Activated CD4-positive, alpha-beta memory T cell treated with anti-CD3 and anti-CD28 coated beads for 36 hours (primary cell): ENCODE results near the gene RASSF9. TPM values are rescaled to one million over a fixed set of nuclear protein-coding genes. Genes with fewer than 3 reads are reported as not detected.

ENCODE experiments used
- CTCF ChIA-PET: fragments of 350-600 bp; sonication (Branson Sonifier 250); formaldehyde crosslinking; loops from one replicate; lab custom pipeline; 2021; ENCODE audit warnings: antibody characterized with exemption, inconsistent platforms; lab: Charles Lee
- POLR2A ChIA-PET: fragments of 350-600 bp; sonication (Branson Sonifier 250); formaldehyde crosslinking; loops from one replicate; lab custom pipeline; 2021; ENCODE audit warnings: antibody characterized with exemption; lab: Charles Lee
- DNase-seq: peaks from one replicate; pipeline ENCODE4 v3.0.0-alpha.2; 2020
- H3K27ac Mint-ChIP-seq: one replicate; pipeline ENCODE4 v1.8.0; 2021; ENCODE audit warnings: mixed read lengths
- H3K27me3 Mint-ChIP-seq: one replicate; pipeline ENCODE4 v1.8.0; 2021; ENCODE audit warnings: mixed read lengths
- H3K36me3 Mint-ChIP-seq: one replicate; pipeline ENCODE4 v1.8.0; 2021; ENCODE audit warnings: mixed read lengths
- H3K4me1 Mint-ChIP-seq: one replicate; pipeline ENCODE4 v1.8.0; 2021; ENCODE audit warnings: low read depth, mixed read lengths
- H3K4me3 Mint-ChIP-seq: one replicate; pipeline ENCODE4 v1.8.0; 2021; ENCODE audit warnings: mild to moderate bottlenecking, mixed read lengths
- H3K9me3 Mint-ChIP-seq: one replicate; pipeline ENCODE4 v1.8.0; 2021; ENCODE audit warnings: mixed read lengths
- intact Hi-C: fragments of 100-400 bp; cut with micrococcal nuclease; formaldehyde crosslinking; loops from one replicate; pipeline ENCODE4 v1.15.1; 2023
- total RNA-seq, 2 experiments: library from RNA; stranded (reverse); gene quantifications; one replicate each; pipeline ENCODE4 v1.2.3, GENCODE V29; 2021

RASSF9 gene
- total RNA-seq, 2 experiments from 2014 or later: not detected

DNA sequence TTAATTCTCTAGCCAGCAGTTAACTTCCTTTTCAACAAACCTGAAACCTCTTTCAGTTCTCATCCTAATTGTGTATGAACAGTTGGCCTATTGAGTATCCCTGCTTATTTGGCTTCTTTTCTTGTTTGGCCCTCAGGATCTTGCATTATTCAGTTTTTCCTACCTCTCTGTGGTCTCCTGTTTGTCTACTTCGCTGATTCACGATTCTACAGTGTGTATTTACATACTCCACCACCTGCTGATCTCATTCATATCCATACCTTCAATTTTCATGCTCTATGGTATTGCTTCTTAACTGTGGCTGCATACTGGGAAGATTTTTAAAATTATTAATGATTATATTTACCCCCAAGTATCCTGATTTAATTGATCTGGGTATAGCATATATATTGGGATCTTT lies 56.4 kb downstream of the RASSF9 start:
- ChIA-PET CTCF (no interaction called here), POLR2A (no interaction called here)
- H3K27ac Mint-ChIP-seq: no peak overlapping the region
- intact Hi-C loops: no loop called here
- no peak overlapping the region for H3K4me3 Mint-ChIP-seq
- no peaks in the 10 kb centered on the region for H3K36me3 Mint-ChIP-seq
- no peak for DNase-seq
- H3K9me3 Mint-ChIP-seq: no peaks in the 10 kb centered on the region
- no peaks in the 10 kb centered on the region for H3K4me1 Mint-ChIP-seq
- H3K27me3 Mint-ChIP-seq: no peaks in the 10 kb centered on the region

GRCh38 chr12:85775091-85775490 lies 61.1 kb downstream of the RASSF9 start:
- ChIA-PET CTCF (no interaction called here), POLR2A (no interaction called here)
- no peak for DNase-seq
- Mint-ChIP-seq H3K27ac (no peak overlapping the region), H3K9me3 (peaks cover 9% of the 10 kb centered on the region), H3K4me1 (no peaks in the 10 kb centered on the region), H3K27me3 (no peaks in the 10 kb centered on the region), H3K4me3 (no peak overlapping the region), H3K36me3 (no peaks in the 10 kb centered on the region)
- intact Hi-C loops: no loop called here

DNA sequence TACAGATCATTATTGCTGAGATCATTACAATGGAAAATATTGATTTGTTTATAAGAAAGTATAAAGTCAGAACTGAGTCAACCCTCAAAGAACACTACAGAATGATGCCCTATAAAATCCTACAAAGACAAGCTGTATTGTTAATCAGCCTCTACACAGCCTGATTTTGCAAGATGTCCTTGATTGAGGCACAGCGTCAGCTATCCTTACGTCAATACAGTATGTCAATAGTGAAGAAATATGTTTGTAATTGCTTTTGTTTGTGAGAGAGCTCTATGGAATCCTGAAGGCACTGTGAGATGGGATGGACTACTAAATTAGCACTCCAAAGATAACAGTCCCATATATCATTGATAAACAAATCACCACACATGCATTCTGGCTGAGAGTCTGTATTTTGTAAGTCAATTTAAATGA lies 70.7 kb downstream of the RASSF9 start:
- no peak overlapping the region for H3K27ac Mint-ChIP-seq
- ChIA-PET POLR2A (no interaction called here), CTCF (no interaction called here)
- H3K9me3 Mint-ChIP-seq: peaks cover 4% of the 10 kb centered on the region
- no peaks in the 10 kb centered on the region for H3K36me3 Mint-ChIP-seq
- no peak overlapping the region for H3K4me3 Mint-ChIP-seq
- H3K4me1 Mint-ChIP-seq: no peaks in the 10 kb centered on the region
- DNase-seq: no peak
- intact Hi-C loops: no loop called here
- no peaks in the 10 kb centered on the region for H3K27me3 Mint-ChIP-seq

- no peak overlapping the region for H3K27ac Mint-ChIP-seq
- H3K27me3 Mint-ChIP-seq: no peaks in the 10 kb centered on the region
- H3K4me1 Mint-ChIP-seq: no peaks in the 10 kb centered on the region
- H3K9me3 Mint-ChIP-seq: peaks cover 11% of the 10 kb centered on the region
- DNase-seq: no peak
- CTCF ChIA-PET: no interaction called here
- intact Hi-C loops: no loop called here
- no peaks in the 10 kb centered on the region for H3K36me3 Mint-ChIP-seq
- POLR2A ChIA-PET: no interaction called here
- H3K4me3 Mint-ChIP-seq: no peak overlapping the region
Measured at GRCh38 chr12:85759623-85760022, 76.6 kb downstream of the RASSF9 start.

GRCh38 chr12:85759091-85759490 lies 77.1 kb downstream of the RASSF9 start:
- DNase-seq: no peak
- no peaks in the 10 kb centered on the region for H3K36me3 Mint-ChIP-seq
- intact Hi-C loops: no loop called here
- CTCF ChIA-PET: no interaction called here
- peaks cover 15% of the 10 kb centered on the region for H3K9me3 Mint-ChIP-seq
- POLR2A ChIA-PET: no interaction called here
- H3K4me1 Mint-ChIP-seq: no peaks in the 10 kb centered on the region
- H3K27me3 Mint-ChIP-seq: no peaks in the 10 kb centered on the region
- no peak overlapping the region for H3K4me3 Mint-ChIP-seq
- H3K27ac Mint-ChIP-seq: no peak overlapping the region

DNA sequence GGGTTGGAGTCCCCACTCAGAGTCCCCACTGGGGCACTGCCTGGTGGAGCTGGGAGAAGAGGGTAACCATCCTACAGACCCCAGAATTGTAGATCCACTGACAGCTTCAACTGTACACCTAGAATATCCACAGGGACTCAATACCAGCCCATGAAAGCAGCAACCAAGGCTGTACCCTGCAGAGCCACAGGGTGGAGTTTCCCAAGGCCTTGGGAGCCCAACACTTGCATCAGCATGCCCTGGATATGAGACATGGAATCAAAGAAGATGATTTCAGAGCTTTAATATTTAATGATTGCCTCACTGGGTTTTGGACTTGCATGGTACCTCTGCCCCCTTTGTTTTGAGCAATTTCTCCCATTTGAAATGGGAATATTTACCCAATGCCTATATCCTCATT lies 80.4 kb downstream of the RASSF9 start:
- intact Hi-C loops: no loop called here
- Mint-ChIP-seq H3K27ac (no peak overlapping the region), H3K4me3 (no peak overlapping the region), H3K4me1 (no peaks in the 10 kb centered on the region), H3K36me3 (no peaks in the 10 kb centered on the region), H3K9me3 (peaks cover 17% of the 10 kb centered on the region), H3K27me3 (no peaks in the 10 kb centered on the region)
- POLR2A ChIA-PET: no interaction called here
- DNase-seq: no peak
- CTCF ChIA-PET: no interaction called here

Other genes with a start within 250 kb of the RASSF9 start
- not detected for gene NTS, start 37.9 kb upstream of the RASSF9 start, total RNA-seq